HEK293 (cell line): ENCODE measurements around the gene MOB1B.

Experiments used
- CTCF ChIA-PET: fragments of 350-600 bp; formaldehyde crosslinking; extraction: SDS; loops from one replicate; lab custom pipeline; 2021; ENCODE audit warnings: antibody characterized with exemption; lab: Yijun Ruan, JAX
- POLR2A ChIA-PET: fragments of 300-600 bp; formaldehyde crosslinking; extraction: SDS; loops from one replicate; lab custom pipeline; 2020; ENCODE audit warnings: antibody characterized with exemption, inconsistent platforms; lab: Yijun Ruan, JAX
- H3K27ac ChIP-seq: fragments of 200-500 bp; sonication (Bioruptor generic); 2 replicates; pipeline ENCODE4 v1.5.1; 2014; ENCODE audit warnings: low read depth, low read length, control low read depth, inconsistent platforms; ENCODE audit errors: extremely low read depth
- H3K36me3 ChIP-seq, 2 experiments: fragments of 200-500 bp in 1 of 2; sonication (Bioruptor generic) in 1 of 2; 1 replicate in 1 of 2; 2 replicates in 1 of 2; pipeline ENCODE4 v1.5.1; 2014 to 2017; ENCODE audit warnings: inconsistent platforms in 2 of 2, low read length in 2 of 2; ENCODE audit not compliant: control insufficient read depth in 2 of 2, insufficient read depth in 1 of 2
- H3K4me1 ChIP-seq: fragments of 200-500 bp; sonication (Bioruptor generic); 2 replicates; pipeline ENCODE4 v1.5.1; 2014; ENCODE audit warnings: mild to moderate bottlenecking, low read length, inconsistent platforms; ENCODE audit not compliant: control insufficient read depth, insufficient read depth
- H3K4me3 ChIP-seq: 2 replicates; pipeline ENCODE4 v1.5.1; 2011; ENCODE audit warnings: low read depth, mild to moderate bottlenecking, control low read depth, low read length, moderate library complexity
- H3K9me3 ChIP-seq: fragments of 200-500 bp; sonication (Bioruptor generic); 2 replicates; pipeline ENCODE4 v1.5.1; 2014; ENCODE audit warnings: low read depth, low read length, inconsistent platforms; ENCODE audit not compliant: control insufficient read depth, insufficient read depth
- RBAK ChIP-seq: fragments of 450-650 bp; formaldehyde crosslinking; IDR thresholded peaks from 2 replicates; pipeline ENCODE4 v1.5.1; 2016; ENCODE audit warnings: missing biosample characterization, missing genetic modification characterization
- SETDB1 ChIP-seq: IDR thresholded peaks from one replicate; pipeline ENCODE4 v1.6.1; 2017; ENCODE audit warnings: mild to moderate bottlenecking, low read length, moderate library complexity, mixed read lengths; ENCODE audit not compliant: insufficient read length
- ZBTB1 ChIP-seq: fragments of 450-650 bp; formaldehyde crosslinking; IDR thresholded peaks from 2 replicates; pipeline ENCODE4 v1.5.1; 2016; ENCODE audit warnings: missing biosample characterization, missing genetic modification characterization
- ZBTB20 ChIP-seq: fragments of 450-650 bp; formaldehyde crosslinking; IDR thresholded peaks from 2 replicates; pipeline ENCODE4 v1.5.1; 2016; ENCODE audit warnings: missing biosample characterization, missing genetic modification characterization
- ZFP3 ChIP-seq: fragments of 450-650 bp; formaldehyde crosslinking; IDR thresholded peaks from 2 replicates; pipeline ENCODE4 v1.5.1; 2016; ENCODE audit warnings: low read depth, missing biosample characterization, missing genetic modification characterization
- ZNF211 ChIP-seq: fragments of 450-650 bp; formaldehyde crosslinking; IDR thresholded peaks from 2 replicates; pipeline ENCODE4 v1.5.1; 2016; ENCODE audit warnings: low read depth, missing biosample characterization, missing genetic modification characterization
- ZNF341 ChIP-seq: fragments of 450-650 bp; formaldehyde crosslinking; IDR thresholded peaks from 2 replicates; pipeline ENCODE4; 2016; ENCODE audit warnings: low read depth, missing biosample characterization, missing genetic modification characterization
- ZNF37A ChIP-seq: fragments of 450-650 bp; IDR thresholded peaks from 2 replicates; pipeline ENCODE4 v1.5.1; 2018; ENCODE audit warnings: missing biosample characterization, missing genetic modification characterization
- ZNF48 ChIP-seq: fragments of 450-650 bp; formaldehyde crosslinking; IDR thresholded peaks from 2 replicates; pipeline ENCODE4 v1.5.1; 2016; ENCODE audit warnings: missing biosample characterization, missing genetic modification characterization
- ZNF549 ChIP-seq: fragments of 450-650 bp; IDR thresholded peaks from 2 replicates; pipeline ENCODE4 v1.5.1; 2018; ENCODE audit warnings: missing biosample characterization, missing genetic modification characterization, mild to moderate bottlenecking, inconsistent platforms, moderate library complexity
- ZNF776 ChIP-seq: fragments of 450-650 bp; formaldehyde crosslinking; IDR thresholded peaks from 2 replicates; pipeline ENCODE4 v1.5.0; 2017; ENCODE audit warnings: missing biosample characterization, missing genetic modification characterization, borderline replicate concordance
- TF ChIP-seq, protein P1 (sequence below): fragments of 450-650 bp; formaldehyde crosslinking; IDR thresholded peaks from 2 replicates; pipeline ENCODE4; 2016; ENCODE audit warnings: missing biosample characterization, missing genetic modification characterization
- TF ChIP-seq, protein P2 (sequence below): fragments of 450-650 bp; formaldehyde crosslinking; IDR thresholded peaks from 2 replicates; pipeline ENCODE4 v1.5.1; 2016; ENCODE audit warnings: missing biosample characterization, missing genetic modification characterization
- TF ChIP-seq, protein P3 (sequence below): fragments of 450-650 bp; formaldehyde crosslinking; IDR thresholded peaks from 2 replicates; pipeline ENCODE4 v1.5.1; 2017; ENCODE audit warnings: missing biosample characterization, mild to moderate bottlenecking, missing genetic modification characterization, moderate library complexity
- TF ChIP-seq, protein P4 (sequence below): fragments of 450-650 bp; formaldehyde crosslinking; IDR thresholded peaks from 2 replicates; pipeline ENCODE4 v1.5.1; 2017; ENCODE audit warnings: missing biosample characterization, missing genetic modification characterization

The MOB1B gene

DNA sequence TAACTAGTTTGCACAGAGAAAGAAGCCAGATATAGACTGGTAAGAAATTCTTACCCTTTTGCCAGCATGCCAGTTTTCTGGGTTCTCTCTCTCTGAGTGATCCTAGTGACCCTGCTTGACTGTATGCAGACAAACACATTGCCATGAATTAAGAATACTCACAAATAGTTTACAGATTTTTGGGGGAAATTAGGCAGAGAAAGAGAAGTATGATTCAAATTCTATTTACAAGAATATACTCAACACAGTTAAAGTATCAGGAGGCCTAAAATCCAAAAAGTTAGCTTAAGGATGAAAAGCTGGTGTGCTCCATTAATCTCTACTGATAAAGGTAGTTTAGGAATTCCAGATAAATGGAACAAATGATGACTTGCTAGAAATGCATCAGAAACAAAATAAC lies 18.4 kb downstream of the MOB1B start:
- POLR2A ChIA-PET, result no interaction called here
- no peak for TF ChIP-seq ZNF211 (tag by site-specific recombination)
- TF ChIP-seq SETDB1, result peak; percentile 85
- CTCF ChIA-PET, result no interaction called here

DNA sequence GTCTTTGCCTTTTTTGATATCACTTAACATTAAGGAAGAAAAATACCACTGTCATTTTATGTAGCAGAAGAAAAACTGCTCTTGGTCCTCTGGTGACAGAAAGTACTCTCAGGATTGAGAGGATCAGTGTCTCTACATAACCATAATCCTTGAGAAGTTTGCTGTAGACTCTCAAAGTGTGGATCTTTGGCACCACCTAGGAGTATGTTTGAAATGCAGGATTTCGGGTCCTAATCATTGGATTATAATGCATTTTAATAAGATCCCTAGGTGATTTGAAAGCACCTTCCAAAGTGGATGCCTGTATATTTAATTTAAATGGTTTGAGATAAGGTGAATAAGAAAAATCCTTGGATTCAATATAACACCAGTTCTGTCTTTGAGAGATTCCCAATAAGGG lies 23.2 kb downstream of the MOB1B start:
- H3K36me3 ChIP-seq, result no peaks in the 10 kb centered on the region; a peak in 1 of 3 replicates
- H3K4me3 ChIP-seq, result no peak overlapping the region
- no peak overlapping the region for H3K27ac ChIP-seq
- peaks cover 7% of the 10 kb centered on the region; the same call in 1 of the 2 replicates for H3K4me1 ChIP-seq
- ChIA-PET CTCF (no interaction called here), POLR2A (no interaction called here)
- TF ChIP-seq ZNF37A (no peak), ZBTB20 (tag by site-specific recombination) (no peak), ZBTB1 (tag by site-specific recombination) (no peak), ZNF48 (tag by site-specific recombination) (no peak), RBAK (tag by site-specific recombination) (no peak)
- TF ChIP-seq, protein P1, sequence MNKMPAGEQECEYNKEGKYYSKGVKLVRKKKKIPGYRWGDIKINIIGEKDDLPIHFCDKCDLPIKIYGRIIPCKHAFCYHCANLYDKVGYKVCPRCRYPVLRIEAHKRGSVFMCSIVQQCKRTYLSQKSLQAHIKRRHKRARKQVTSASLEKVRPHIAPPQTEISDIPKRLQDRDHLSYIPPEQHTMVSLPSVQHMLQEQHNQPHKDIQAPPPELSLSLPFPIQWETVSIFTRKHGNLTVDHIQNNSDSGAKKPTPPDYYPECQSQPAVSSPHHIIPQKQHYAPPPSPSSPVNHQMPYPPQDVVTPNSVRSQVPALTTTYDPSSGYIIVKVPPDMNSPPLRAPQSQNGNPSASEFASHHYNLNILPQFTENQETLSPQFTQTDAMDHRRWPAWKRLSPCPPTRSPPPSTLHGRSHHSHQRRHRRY, result no peak
- TF ChIP-seq, protein P2, sequence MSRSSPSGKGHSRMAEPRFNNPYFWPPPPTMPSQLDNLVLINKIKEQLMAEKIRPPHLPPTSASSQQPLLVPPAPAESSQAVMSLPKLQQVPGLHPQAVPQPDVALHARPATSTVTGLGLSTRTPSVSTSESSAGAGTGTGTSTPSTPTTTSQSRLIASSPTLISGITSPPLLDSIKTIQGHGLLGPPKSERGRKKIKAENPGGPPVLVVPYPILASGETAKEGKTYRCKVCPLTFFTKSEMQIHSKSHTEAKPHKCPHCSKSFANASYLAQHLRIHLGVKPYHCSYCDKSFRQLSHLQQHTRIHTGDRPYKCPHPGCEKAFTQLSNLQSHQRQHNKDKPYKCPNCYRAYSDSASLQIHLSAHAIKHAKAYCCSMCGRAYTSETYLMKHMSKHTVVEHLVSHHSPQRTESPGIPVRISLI, result no peak
- H3K9me3 ChIP-seq, result no peaks in the 10 kb centered on the region

More for the DNA sequence above, 18.4 kb downstream of the MOB1B start:
- Histone ChIP-seq H3K27ac (no peak overlapping the region), H3K36me3 (no peaks in the 10 kb centered on the region; a peak in 1 of 3 replicates), H3K9me3 (no peaks in the 10 kb centered on the region), H3K4me3 (no peak overlapping the region), H3K4me1 (no peaks in the 10 kb centered on the region)

DNA sequence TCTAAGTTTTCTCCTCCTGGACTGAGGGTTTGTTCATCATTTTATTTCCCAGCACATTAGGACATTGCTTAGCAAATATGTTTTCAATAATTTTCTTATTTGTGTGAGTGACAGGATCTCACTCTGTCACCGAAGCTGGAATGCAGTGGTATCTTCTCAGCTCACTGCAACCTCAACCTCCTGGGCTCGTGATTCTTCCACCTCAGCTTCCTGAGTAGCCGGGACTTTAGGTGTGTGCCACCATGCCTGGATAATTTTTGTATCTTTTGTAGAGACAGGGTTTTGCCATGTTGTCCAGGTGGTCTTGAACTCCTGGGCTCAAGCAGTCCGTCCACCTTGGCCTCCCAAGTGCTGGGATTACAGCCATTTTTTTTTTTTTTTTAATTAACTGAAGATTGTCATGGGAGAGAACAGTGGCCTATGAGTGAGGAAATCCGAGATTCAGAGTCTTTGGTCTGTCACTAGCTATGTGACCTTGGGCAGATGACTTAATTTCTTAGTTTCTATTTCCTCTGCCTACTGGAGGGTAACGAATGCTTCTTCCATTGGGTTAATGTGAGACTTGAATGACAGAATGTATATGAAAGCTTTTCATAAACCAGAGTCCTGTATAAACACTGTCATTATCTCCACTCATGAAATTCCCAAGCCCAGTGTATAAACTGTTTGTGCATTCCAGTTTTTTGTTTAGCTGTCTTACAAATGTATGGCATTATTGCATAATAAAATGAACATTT lies 23.9 kb downstream of the MOB1B start:
- POLR2A ChIA-PET, result interaction anchor here (0.6 kb wide), 1 partner anchor 85 kb away, joined by 3 read pairs; no protein-coding TSS in a partner anchor
- CTCF ChIA-PET, result interaction anchor here (0.7 kb wide), 1 partner anchor 78 kb away, joined by 4 read pairs; no protein-coding TSS in a partner anchor
- H3K4me1 ChIP-seq, result peaks cover 7% of the 10 kb centered on the region; the same call in 1 of the 2 replicates

DNA sequence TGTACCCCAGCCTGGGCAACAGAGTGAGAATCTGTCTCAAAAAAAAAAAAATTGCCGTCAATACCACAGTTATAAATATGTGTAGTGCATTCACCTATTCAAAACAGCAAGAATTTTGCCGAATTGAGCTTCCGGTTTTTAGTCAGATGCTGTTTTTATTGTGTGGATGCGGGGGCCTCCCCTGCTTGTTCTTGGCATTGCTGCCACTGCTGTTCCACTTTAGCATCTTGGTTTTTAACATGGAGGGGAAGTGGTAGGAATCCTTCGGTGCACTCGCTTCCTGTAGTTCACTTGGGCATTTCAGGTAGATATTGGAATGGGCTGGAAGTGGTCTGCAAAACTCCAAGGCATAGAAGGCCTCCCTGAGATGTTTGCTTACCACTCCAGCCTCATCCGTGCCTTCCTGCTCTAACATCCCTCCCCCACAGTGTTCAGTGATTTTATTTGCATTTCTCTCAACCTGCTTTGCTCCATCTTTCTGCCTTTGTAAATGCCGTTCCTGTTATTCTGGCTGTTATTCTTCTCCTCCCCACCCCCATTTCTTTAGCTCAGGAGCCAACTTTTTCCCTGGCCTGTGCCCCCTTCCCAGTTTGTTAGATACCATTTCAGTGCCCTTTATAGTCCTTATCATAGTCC lies 25.5 kb downstream of the MOB1B start:
- CTCF ChIA-PET, result interaction anchor here (0.6 kb wide), 1 partner anchor 190 kb away, joined by 6 read pairs; no protein-coding TSS in a partner anchor
- H3K27ac ChIP-seq, result no peak overlapping the region
- peak; percentile 67 for TF ChIP-seq ZNF341 (tag by site-specific recombination)
- TF ChIP-seq, protein P3, sequence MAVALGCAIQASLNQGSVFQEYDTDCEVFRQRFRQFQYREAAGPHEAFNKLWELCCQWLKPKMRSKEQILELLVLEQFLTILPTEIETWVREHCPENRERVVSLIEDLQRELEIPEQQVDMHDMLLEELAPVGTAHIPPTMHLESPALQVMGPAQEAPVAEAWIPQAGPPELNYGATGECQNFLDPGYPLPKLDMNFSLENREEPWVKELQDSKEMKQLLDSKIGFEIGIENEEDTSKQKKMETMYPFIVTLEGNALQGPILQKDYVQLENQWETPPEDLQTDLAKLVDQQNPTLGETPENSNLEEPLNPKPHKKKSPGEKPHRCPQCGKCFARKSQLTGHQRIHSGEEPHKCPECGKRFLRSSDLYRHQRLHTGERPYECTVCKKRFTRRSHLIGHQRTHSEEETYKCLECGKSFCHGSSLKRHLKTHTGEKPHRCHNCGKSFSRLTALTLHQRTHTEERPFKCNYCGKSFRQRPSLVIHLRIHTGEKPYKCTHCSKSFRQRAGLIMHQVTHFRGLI, result no peak
- no peaks in the 10 kb centered on the region; a peak in 1 of 3 replicates for H3K36me3 ChIP-seq
- no peaks in the 10 kb centered on the region for H3K9me3 ChIP-seq
- H3K4me1 ChIP-seq, result peaks cover 7% of the 10 kb centered on the region; the same call in 1 of the 2 replicates
- POLR2A ChIA-PET, result no interaction called here
- no peak overlapping the region for H3K4me3 ChIP-seq

More for the DNA sequence above, 23.9 kb downstream of the MOB1B start:
- TF ChIP-seq, protein P4, sequence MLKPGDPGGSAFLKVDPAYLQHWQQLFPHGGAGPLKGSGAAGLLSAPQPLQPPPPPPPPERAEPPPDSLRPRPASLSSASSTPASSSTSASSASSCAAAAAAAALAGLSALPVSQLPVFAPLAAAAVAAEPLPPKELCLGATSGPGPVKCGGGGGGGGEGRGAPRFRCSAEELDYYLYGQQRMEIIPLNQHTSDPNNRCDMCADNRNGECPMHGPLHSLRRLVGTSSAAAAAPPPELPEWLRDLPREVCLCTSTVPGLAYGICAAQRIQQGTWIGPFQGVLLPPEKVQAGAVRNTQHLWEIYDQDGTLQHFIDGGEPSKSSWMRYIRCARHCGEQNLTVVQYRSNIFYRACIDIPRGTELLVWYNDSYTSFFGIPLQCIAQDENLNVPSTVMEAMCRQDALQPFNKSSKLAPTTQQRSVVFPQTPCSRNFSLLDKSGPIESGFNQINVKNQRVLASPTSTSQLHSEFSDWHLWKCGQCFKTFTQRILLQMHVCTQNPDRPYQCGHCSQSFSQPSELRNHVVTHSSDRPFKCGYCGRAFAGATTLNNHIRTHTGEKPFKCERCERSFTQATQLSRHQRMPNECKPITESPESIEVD (tag by site-specific recombination), result peak; percentile 66
- TF ChIP-seq ZNF549 (tag by site-specific recombination) (no peak), ZFP3 (tag by site-specific recombination) (no peak), ZNF776 (tag by site-specific recombination) (no peak)
- H3K4me3 ChIP-seq, result no peak overlapping the region
- H3K9me3 ChIP-seq, result no peaks in the 10 kb centered on the region
- H3K36me3 ChIP-seq, result no peaks in the 10 kb centered on the region; a peak in 1 of 3 replicates
- H3K27ac ChIP-seq, result no peak overlapping the region
